Neuronal stem cell (in vitro differentiated cells): ENCODE results near the gene SDC1.

ENCODE experiments used
- DNase-seq: peaks from one replicate; pipeline ENCODE4 v3.0.0-alpha.2; 2013; ENCODE audit warnings: low spot score
- H2AFZ ChIP-seq: one replicate; pipeline ENCODE4 v1.6.1; 2013; ENCODE audit warnings: mild to moderate bottlenecking, low read length, inconsistent platforms
- H2AK5ac ChIP-seq: 2 replicates; pipeline ENCODE4 v1.6.1; 2013; ENCODE audit warnings: low read depth, mild to moderate bottlenecking, inconsistent platforms, low read length, moderate library complexity, mixed read lengths
- H2BK120ac ChIP-seq: 2 replicates; pipeline ENCODE4 v1.6.1; 2013; ENCODE audit warnings: low read depth, mild to moderate bottlenecking, inconsistent platforms, low read length, moderate library complexity, mixed read lengths
- H2BK12ac ChIP-seq: one replicate; pipeline ENCODE4 v1.6.1; 2013; ENCODE audit warnings: low read length, inconsistent platforms
- H2BK15ac ChIP-seq: 2 replicates; pipeline ENCODE4 v1.6.1; 2013; ENCODE audit warnings: mild to moderate bottlenecking, low read length, inconsistent platforms, mixed read lengths
- H2BK5ac ChIP-seq: one replicate; pipeline ENCODE4 v1.6.1; 2013; ENCODE audit warnings: inconsistent platforms, mild to moderate bottlenecking, low read length, moderate library complexity
- H3K14ac ChIP-seq: one replicate; pipeline ENCODE4 v1.6.1; 2013; ENCODE audit warnings: low read length, inconsistent platforms
- H3K18ac ChIP-seq: 2 replicates; pipeline ENCODE4 v1.6.1; 2013; ENCODE audit warnings: low read length, inconsistent platforms
- H3K23ac ChIP-seq: 2 replicates; pipeline ENCODE4 v1.6.1; 2013; ENCODE audit warnings: low read depth, mild to moderate bottlenecking, mixed read lengths, low read length, inconsistent platforms; ENCODE audit not compliant: poor library complexity
- H3K27ac ChIP-seq: replicated peaks from 3 replicates; pipeline ENCODE4 v1.5.1; 2013; ENCODE audit warnings: low read length, inconsistent platforms
- H3K27me3 ChIP-seq, 3 experiments: 2 replicates each; pipeline ENCODE4 v1.6.1; 2013; ENCODE audit warnings: low read length in 3 of 3, mild to moderate bottlenecking in 2 of 3, inconsistent platforms in 1 of 3, low read depth in 1 of 3, mixed read lengths in 1 of 3, moderate library complexity in 1 of 3; ENCODE audit not compliant: control insufficient read depth in 3 of 3, insufficient read depth in 3 of 3
- H3K36me3 ChIP-seq, 2 donors: replicated peaks in 1 of 2; 2 replicates each; pipeline ENCODE4 v1.6.1; 2013; ENCODE audit warnings: low read length in 2 of 2; ENCODE audit not compliant: control insufficient read depth in 2 of 2, insufficient read depth in 2 of 2
- H3K4ac ChIP-seq: 2 replicates; pipeline ENCODE4 v1.6.1; 2013; ENCODE audit warnings: inconsistent platforms, mild to moderate bottlenecking, low read length, moderate library complexity
- H3K4me1 ChIP-seq, 2 donors: 1 replicate in 1 of 2; 2 replicates in 1 of 2; pipeline ENCODE4 v1.6.1; 2013; ENCODE audit warnings: low read length in 2 of 2, low read depth in 1 of 2; ENCODE audit not compliant: control insufficient read depth in 2 of 2, insufficient read depth in 1 of 2
- H3K4me2 ChIP-seq: one replicate; pipeline ENCODE4 v1.6.1; 2013; ENCODE audit warnings: mild to moderate bottlenecking, low read length, inconsistent platforms; ENCODE audit not compliant: insufficient read depth, poor library complexity, severe bottlenecking
- H3K4me3 ChIP-seq, 2 donors: 2 replicates each; pipeline ENCODE4 v1.5.1; 2013; ENCODE audit warnings: low read length in 2 of 2, mild to moderate bottlenecking in 2 of 2, inconsistent platforms in 1 of 2, moderate library complexity in 1 of 2
- H3K79me1 ChIP-seq: one replicate; pipeline ENCODE4 v1.6.1; 2013; ENCODE audit warnings: low read depth, mild to moderate bottlenecking, inconsistent platforms, low read length, moderate library complexity
- H3K9ac ChIP-seq: one replicate; pipeline ENCODE4 v1.6.1; 2013; ENCODE audit warnings: mild to moderate bottlenecking, low read depth, low read length, inconsistent platforms; ENCODE audit not compliant: poor library complexity
- H3K9me3 ChIP-seq, 2 donors: replicated peaks in 1 of 2; 2 replicates each; pipeline versions ENCODE3 to v1.6.1; 2013; ENCODE audit warnings: low read length in 2 of 2, mild to moderate bottlenecking in 2 of 2, inconsistent platforms in 1 of 2, low read depth in 1 of 2, mixed read lengths in 1 of 2, moderate library complexity in 1 of 2; ENCODE audit not compliant: control insufficient read depth in 2 of 2, insufficient read depth in 1 of 2
- H4K8ac ChIP-seq: one replicate; pipeline ENCODE4 v1.6.1; 2013; ENCODE audit warnings: low read depth, mild to moderate bottlenecking, inconsistent platforms, low read length, moderate library complexity
- H4K91ac ChIP-seq: one replicate; pipeline ENCODE4 v1.6.1; 2013; ENCODE audit warnings: low read length, low read depth, mild to moderate bottlenecking, inconsistent platforms; ENCODE audit not compliant: poor library complexity
- WGBS, 2 donors: extraction: QIAGEN DNeasy Blood & Tissue Kit; methylation state at CpG; one replicate each; pipeline ENCODE4 v1.1.7; 2013; ENCODE audit warnings: missing lambda C conversion rate in 2 of 2, mixed read lengths in 1 of 2; ENCODE audit not compliant: insufficient read length in 2 of 2, insufficient replicate concordance in 1 of 2; ENCODE audit errors: extremely low coverage in 2 of 2; 5-methylcytosine and 5-hydroxymethylcytosine counted together

Gene SDC1

DNA sequence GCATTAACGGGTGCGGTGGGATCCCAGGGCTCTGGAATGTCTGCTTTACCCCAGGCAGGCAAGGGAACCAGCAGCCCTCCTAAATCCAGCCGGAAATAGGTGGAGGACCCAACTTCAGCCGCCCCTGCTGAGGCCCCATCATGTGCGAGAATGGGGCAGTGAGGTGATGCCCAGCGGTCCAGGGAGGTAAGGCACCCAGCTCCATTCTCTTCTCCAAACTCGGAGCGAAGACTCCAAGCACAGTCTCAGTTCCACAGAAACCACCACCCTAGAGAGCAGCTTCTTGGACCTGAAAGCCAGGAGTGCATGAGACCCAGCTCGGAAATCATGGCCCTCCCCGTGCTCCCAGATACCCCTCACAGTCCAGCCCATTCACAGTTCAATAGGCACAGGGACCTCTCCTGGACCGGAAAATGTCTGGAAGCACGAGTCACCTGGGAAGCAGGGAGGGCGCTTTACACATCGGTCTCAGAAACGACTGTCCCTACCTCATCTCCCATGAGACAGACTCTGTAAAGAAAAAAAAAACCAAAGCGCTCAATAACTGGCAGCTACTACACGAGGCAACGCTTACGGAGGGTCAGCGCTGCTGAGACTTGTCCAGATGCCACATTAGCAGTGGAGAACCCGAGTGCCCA lies 2.0 kb downstream of the SDC1 start:
- peak overlapping the region; percentile 16 for H2AK5ac ChIP-seq
- H3K4me3 ChIP-seq = peak overlapping the region; percentile 16 to 84
- peaks cover 14 to 41% of the 10 kb centered on the region in 2 donors for H3K36me3 ChIP-seq
- H4K91ac ChIP-seq = no peak overlapping the region
- H3K18ac ChIP-seq = peak overlapping the region; percentile 99
- peaks cover 13 to 22% of the 10 kb centered on the region in 2 donors for H3K4me1 ChIP-seq
- no CpG with 5 or more reads among the region's 21 CpGs for WGBS, 2 donors
- no peak overlapping the region for H3K23ac ChIP-seq
- H2BK5ac ChIP-seq = no peak overlapping the region
- no peak overlapping the region for H4K8ac ChIP-seq
- H3K14ac ChIP-seq = no peak overlapping the region
- H3K9me3 ChIP-seq = no peaks in the 10 kb centered on the region
- peaks cover 0 to 5% (median 0%) of the 10 kb centered on the region in 3 experiments for H3K27me3 ChIP-seq
- peak overlapping the region; percentile 90 for H2BK120ac ChIP-seq
- peak overlapping the region; percentile 53 for H3K9ac ChIP-seq
- H3K79me1 ChIP-seq = peaks cover 29% of the 10 kb centered on the region
- DNase-seq = no peak
- H2BK12ac ChIP-seq = no peak overlapping the region
- H2AFZ ChIP-seq = peak overlapping the region; percentile 98
- H3K4ac ChIP-seq = no peak overlapping the region
- peak overlapping the region; percentile 85 for H3K4me2 ChIP-seq
- H2BK15ac ChIP-seq = peak overlapping the region; percentile 8
- no peak overlapping the region for H3K27ac ChIP-seq

- Histone ChIP-seq H3K4me3 (no peak overlapping the region), H2BK12ac (no peak overlapping the region), H3K27ac (no peak overlapping the region), H3K9me3 (no peaks in the 10 kb centered on the region), H4K8ac (no peak overlapping the region), H3K36me3 (peaks cover 14 to 48% of the 10 kb centered on the region in 2 donors), H3K79me1 (peaks cover 34% of the 10 kb centered on the region), H3K23ac (no peak overlapping the region), H3K4ac (no peak overlapping the region), H2BK120ac (no peak overlapping the region), H2BK5ac (no peak overlapping the region), H2AFZ (no peak overlapping the region), H2BK15ac (no peak overlapping the region), H3K4me2 (no peak overlapping the region), H3K4me1 (peaks cover 13 to 22% of the 10 kb centered on the region in 2 donors), H3K18ac (peak overlapping the region; percentile 2), H3K9ac (no peak overlapping the region), H4K91ac (no peak overlapping the region), H2AK5ac (peak overlapping the region; percentile 16), H3K27me3 (peaks cover 0 to 5% (median 0%) of the 10 kb centered on the region in 3 experiments), H3K14ac (no peak overlapping the region)
- no CpG with 5 or more reads among the region's 1 CpG for WGBS, 2 donors
- DNase-seq = no peak
Observed at GRCh38 chr2:20222014-20222768, 2.7 kb downstream of the SDC1 start.

GRCh38 chr2:20221555-20221973 lies 3.4 kb downstream of the SDC1 start:
- no peak overlapping the region for H2AK5ac ChIP-seq
- H3K14ac ChIP-seq = no peak overlapping the region
- no peak overlapping the region for H2BK5ac ChIP-seq
- no peak overlapping the region for H3K9ac ChIP-seq
- peaks cover 13 to 22% of the 10 kb centered on the region in 2 donors for H3K4me1 ChIP-seq
- no peak overlapping the region for H4K91ac ChIP-seq
- H3K4me3 ChIP-seq = no peak overlapping the region
- no peak overlapping the region for H3K4me2 ChIP-seq
- no peak overlapping the region for H3K4ac ChIP-seq
- H4K8ac ChIP-seq = no peak overlapping the region
- H2AFZ ChIP-seq = no peak overlapping the region
- no peak overlapping the region for H3K23ac ChIP-seq
- WGBS, 2 donors = no CpG with 5 or more reads among the region's 3 CpGs
- no peak for DNase-seq
- H3K27me3 ChIP-seq = peaks cover 0 to 5% (median 0%) of the 10 kb centered on the region in 3 experiments
- H3K27ac ChIP-seq = no peak overlapping the region
- no peaks in the 10 kb centered on the region for H3K9me3 ChIP-seq
- H3K36me3 ChIP-seq = peaks cover 14 to 53% of the 10 kb centered on the region in 2 donors
- H2BK15ac ChIP-seq = no peak overlapping the region
- no peak overlapping the region for H2BK120ac ChIP-seq
- H3K79me1 ChIP-seq = peaks cover 34% of the 10 kb centered on the region
- no peak overlapping the region for H2BK12ac ChIP-seq
- no peak overlapping the region for H3K18ac ChIP-seq
